Islet of Langerhans (tissue), 1 donor: ENCODE data around the gene PLXNA2.

ENCODE experiments used
- FAIRE-seq: peaks from one replicate; lab custom pipeline; 2011; peaks lifted over from hg19 to GRCh38; lab: Jason Lieb, UNC

The PLXNA2 gene

DNA sequence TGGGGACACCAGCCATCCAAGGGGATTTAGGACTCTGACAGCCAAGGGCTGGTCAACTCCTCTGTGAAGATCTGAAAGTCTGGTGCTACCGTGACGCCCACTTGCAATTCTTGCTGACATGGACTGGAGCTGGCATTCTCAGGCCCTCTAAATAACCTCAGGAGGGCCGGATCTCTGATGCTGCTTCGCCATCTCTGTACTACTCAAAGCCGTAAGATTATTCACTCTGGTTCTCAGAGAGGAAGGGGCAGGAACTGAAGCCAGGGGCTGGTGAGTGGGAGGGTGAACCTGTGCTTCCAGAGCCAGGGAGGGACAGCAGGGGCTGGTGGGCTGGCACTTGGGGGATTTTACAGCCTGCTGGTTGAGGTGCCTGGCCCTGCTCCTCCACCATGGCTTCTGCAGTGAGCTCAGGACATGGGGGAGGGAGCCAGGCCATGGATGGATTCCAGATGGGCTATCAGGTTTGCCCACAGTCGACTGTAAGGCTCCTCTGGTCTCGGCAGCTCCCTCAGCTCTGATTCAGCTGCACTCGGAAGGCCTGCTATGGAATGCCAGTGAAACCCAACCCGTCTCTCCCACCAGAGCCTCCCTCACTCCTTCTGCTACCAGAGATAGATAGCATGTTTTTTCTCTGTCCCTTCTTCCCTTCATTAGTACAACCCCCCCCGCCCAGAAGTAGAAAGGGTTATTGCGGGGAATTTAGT is 84.5 kb downstream of the PLXNA2 start:
- FAIRE-seq, result no peak

DNA sequence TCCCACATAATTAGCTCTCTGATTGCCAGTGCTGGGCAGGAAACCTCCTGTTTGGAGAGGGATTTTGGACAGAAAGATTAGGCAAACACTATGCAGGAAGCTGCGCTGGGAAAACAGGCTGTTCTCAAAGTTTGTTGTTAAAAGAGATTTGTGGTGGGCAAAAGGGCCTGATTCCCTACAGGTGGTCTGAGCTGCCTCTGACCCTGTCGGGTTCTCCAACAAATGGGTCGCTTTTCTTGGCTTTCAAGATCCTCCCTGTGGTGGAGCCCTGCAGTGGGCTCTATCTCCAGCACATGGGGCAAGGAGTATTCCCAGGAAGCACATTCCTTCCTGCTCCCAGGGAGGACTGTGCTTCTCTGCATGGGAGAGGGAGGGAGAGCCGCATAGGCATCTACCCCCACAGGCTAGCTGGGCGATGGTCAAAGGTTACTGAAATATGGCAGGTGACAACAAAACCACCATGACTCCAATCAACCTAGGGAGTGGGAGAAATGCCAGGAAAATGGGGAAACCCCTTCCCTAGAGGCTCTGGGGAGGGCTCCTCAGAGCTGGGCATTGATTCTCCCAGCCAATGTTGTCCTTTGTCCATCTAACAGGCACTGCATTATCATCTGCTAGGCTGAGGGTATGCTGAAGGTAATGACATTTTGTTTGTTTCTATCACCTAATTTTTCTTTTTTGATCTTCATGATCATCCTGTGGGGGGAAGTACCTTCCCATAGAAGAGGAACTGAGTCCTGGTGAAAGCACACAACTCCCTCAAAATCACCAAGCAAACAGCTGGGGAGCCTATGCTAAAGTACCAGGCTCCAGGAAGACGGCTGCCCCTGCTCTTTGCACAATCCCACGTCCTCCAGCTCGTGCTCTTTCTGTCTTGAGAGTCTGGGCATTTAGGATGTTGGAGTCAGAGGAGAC is 85.3 kb downstream of the PLXNA2 start:
- no peak for FAIRE-seq

DNA sequence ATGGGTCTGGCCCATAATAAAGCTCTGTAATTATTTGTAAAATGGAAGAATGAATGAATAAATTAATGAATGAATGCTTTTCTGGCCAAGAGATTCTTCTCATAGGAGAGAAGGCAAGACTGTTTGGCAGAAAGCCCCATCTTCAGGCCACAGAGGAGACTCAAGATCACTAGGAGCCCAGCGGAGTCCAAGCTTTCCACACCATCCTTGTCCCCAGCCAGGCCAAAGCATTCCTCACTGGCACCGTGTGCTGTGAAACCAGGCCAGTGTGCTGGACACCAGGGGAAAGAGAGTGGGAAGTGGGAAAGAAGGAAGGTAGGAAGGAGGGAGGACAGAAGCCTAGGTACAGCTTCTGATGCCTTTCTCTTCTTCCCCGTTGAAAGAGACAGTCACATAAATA is 86.4 kb downstream of the PLXNA2 start:
- no peak for FAIRE-seq

DNA sequence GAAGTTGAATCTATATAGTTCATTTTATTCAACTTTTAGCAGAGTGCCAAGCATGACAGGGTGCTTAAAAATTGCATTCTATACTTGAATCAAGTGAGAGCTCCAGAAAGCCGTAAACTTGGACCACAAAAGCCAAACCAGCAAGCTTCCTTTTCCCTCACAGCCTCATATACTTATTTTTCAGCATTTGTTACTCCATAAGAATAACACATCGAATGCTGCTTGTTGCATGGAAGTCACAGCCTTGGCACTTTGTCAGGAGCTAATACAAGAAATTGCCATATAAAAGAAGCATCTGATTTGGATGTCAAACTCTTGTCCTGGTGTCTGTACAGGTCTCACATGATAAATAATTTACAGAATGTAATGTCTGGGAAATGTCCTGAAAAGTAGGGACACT is 87.4 kb downstream of the PLXNA2 start:
- peak; percentile 17 for FAIRE-seq

GRCh38 chr1:208156310-208156709 is 87.9 kb downstream of the PLXNA2 start:
- FAIRE-seq, result no peak

DNA sequence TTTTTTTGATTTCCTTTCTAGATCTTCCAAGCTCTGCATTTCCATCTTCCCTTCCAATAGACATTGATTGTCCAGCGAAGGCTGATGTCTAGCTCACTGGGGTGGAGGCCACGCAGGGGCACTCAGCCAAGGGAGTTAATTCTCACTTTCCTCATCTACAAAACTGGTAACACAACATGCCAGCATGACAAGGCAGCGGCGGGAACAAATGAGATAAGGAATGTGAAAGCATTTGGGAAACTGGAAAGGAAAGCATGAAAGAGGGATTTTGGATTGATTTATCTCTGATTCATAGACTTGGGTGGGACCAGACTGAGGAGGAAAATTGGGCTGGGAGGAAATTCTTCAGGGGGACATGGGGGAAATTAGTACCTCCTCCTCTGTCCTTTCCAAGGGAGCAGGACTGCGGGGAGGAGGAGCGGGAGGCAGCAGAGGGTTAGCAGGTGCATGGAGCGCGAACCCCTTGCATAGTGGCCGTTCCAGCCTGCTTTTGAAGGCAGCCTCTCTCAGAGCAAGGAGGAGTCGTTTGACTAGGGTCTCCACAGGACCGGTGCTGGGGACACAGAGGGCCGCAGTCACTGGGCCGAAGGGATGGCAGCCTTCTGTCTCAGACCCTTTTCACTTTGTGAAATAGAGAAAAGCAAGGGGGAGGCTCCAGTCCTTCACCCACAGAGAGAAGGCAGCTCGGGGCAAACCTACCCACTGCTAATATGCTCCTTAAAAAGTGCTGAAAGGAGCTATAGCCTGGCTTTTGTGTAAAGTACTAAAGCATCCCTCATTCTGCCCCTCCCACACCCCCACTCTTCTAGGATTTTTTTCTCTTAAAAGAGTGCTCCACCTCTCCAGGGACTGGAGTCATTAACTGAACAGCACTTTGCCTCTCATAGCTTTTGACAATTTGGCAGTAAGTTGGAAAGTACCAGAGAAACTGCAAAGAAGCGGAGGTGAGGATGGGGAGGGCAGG is 89.2 kb downstream of the PLXNA2 start:
- FAIRE-seq, result no peak

DNA sequence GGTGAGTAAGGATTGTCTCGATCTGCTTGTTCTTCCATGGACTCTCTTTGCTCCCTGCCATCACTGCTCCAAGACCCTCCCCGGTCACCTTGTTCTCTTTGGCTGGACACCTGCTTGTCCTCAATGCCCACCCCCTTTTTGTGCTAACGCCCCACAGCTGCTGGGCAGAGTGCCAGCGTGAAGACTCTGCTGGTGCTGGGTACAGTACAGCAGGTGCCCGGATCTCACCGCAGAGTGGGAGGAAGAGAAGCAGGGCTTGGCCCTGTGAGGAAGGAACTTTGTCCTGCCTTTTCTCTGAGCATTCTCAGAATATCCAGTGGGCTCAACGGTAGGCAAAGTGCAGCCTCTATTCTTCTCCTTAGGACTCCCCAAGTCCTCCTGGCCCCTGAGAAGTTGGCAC is 90.1 kb downstream of the PLXNA2 start:
- FAIRE-seq, result no peak

DNA sequence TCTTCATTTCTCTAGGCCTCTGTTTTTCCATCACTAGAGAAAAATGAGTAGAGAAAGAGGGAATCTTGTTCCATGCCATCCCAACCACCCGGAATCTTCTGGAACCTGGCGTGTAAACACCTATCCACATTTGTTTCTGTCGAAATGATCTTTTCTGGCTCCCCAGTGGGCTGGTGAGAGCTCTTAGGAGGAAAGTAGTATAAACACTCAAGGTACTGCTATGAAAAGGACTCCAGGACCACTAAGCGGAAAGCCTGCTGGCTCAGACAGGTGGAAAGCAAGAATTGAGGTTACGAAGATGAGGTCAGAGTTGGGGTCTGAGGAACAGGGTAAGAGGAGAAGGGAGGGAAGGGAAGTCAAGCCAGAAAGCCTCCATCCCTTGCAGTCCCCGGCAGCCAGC is 90.8 kb downstream of the PLXNA2 start:
- no peak for FAIRE-seq

GRCh38 chr1:208151728-208152598 is 92.2 kb downstream of the PLXNA2 start:
- no peak for FAIRE-seq

- FAIRE-seq, result no peak
Observed at GRCh38 chr1:208150833-208151458, 93.2 kb downstream of the PLXNA2 start.

DNA sequence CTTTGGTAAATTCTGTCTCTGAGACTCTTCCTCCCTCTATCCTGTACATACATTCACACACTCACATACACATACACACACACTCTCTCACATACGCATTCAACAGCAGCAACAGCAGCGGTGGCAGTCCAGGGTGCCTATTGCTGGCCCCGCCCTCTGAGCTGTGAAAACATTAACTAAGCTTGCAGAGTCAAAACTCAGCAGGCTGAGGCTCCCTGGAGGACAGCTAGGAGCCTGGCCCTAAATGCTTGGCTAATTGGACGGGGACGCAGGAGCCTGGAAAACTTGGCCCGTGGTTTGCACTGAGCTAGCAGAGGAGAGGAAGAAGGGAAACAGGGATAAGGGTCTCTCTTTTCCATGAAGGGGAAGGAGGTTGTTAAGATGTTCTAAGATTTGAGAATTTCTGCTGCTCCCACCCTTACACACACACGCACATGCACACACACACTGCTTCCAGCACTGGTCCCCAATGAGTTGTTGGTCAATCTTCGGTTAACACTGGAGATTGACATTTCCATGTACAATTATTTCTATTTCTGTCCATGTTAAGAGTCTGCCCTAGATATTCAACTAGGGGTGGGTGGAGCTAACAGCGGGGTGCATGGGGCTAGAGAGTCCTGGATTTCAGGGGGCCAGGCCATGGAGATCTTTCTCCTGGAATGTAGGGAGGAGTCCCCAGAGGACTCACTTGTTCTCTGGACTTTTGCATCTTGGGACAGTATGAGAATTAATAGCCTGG is 94.2 kb downstream of the PLXNA2 start:
- no peak for FAIRE-seq

- no peak for FAIRE-seq
Observed at GRCh38 chr1:208149213-208149612, 95.0 kb downstream of the PLXNA2 start.

GRCh38 chr1:208148380-208148779 is 95.8 kb downstream of the PLXNA2 start:
- no peak for FAIRE-seq

DNA sequence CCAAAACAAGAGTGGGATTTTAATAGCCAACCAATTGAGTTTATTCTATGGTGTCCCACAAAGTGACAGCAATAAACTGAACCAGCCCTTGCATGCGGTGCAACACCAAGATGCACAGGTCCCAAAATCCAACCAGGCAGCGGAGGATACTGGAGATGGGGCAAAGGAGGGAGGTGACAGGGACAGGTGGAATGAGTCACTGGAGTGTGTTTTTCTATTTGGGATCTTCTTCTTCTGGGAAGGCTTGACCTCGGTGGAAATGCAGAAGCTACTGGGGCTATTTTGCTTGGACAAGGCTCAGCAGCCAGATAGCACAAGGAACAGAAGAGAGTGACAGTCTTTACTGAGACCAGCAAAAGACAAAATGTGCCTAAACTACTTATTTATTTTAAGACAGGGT is 97.5 kb downstream of the PLXNA2 start:
- FAIRE-seq, result no peak

DNA sequence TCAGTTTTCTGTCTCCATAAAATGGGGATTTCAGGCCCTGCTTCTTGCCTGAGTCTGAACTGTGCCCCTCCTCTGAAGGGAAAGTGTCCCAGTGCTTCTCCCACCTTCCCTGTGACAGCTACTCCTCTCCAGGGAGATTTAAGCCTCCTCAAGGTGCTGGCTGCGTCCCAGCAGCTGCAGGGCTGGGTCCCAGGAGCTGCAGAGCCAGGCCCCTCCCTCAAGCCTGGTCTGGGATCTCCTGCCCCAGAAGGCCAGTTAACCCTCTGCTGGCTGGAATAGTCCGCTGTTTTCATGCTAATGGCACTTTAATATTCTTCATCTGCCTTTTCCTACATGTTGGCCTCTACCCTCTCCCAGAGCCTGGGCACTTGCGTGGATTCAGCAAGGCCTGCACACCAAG is 99.0 kb downstream of the PLXNA2 start:
- FAIRE-seq, result no peak

- no peak for FAIRE-seq
Observed at GRCh38 chr1:208142590-208143382, 101.4 kb downstream of the PLXNA2 start.

DNA sequence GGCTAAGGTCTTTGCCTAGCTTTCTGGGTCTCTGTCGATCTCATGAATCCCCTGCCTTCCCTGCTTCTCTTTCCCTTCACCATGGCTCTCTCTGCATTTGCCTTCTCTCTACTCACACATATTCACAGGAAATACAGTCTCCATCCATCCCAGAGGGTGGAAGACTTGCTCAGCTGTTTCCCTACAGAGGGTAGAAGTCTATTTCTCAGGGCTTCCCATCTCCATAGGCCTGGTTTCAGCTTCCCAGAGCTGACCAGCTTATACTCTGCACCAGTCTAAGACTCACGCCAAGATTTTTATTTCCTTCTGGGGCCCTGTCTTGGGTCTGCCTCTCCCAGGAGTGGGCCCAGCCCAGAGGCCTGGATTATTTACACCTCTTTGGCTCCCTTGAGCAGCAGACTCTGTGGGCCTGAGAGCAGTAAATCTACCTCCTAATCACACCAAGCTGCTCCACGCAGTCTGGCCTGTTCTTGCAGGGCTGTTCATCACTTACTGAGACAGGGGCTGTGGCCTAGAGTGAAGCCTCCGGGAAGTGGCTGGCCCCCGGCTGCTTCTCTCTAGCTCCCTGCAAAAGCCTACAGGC is 102.5 kb downstream of the PLXNA2 start:
- no peak for FAIRE-seq

GRCh38 chr1:208139434-208140045 is 104.6 kb downstream of the PLXNA2 start:
- no peak for FAIRE-seq

DNA sequence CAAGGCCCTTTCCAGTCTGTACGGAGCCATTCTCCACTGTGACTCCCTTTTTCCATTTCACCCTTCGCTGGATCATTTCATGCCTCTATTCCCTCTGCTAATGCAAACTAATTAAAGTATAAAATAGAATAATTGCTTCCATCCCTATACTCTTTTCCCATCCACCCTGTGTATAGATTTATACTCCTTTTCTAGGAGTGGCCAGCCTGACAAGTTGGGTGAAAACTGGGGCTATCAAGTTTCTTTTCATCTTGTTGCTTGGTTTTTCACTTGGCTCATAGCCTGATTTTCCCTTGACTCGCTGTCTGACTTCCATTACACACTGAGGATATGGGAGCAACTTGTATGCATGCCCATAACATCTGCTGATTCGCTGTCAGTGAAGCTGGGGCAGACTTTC is 107.0 kb downstream of the PLXNA2 start:
- FAIRE-seq, result no peak
